D721Med (cell line): Measurements from ENCODE around the gene NCAN.
"Not testable (repeated sequence)": the region's sequence is repeated elsewhere in the genome, so short reads cannot be mapped to it uniquely, and the experiment has no call there.

ENCODE experiments used
- DNase-seq: peaks from one replicate; pipeline ENCODE4 v3.0.0; 2011; ENCODE audit warnings: low spot score; ENCODE audit not compliant: insufficient read length
- FAIRE-seq: peaks from 2 replicates; lab custom pipeline; 2011; peaks lifted over from hg19 to GRCh38; lab: Jason Lieb, UNC
- CTCF ChIP-seq: IDR thresholded peaks from 2 replicates; pipeline ENCODE4 v1.5.1; 2012; ENCODE audit warnings: mild to moderate bottlenecking, control low read depth; ENCODE audit not compliant: insufficient read depth; ENCODE audit errors: missing control alignments

The NCAN gene

GRCh38 chr19:19215792-19216191 is 4.0 kb downstream of the NCAN start:
- DNase-seq (no peak), FAIRE-seq (no peak)
- TF ChIP-seq CTCF = no peak

- TF ChIP-seq CTCF = no peak
- FAIRE-seq (no peak), DNase-seq (no peak)
Measured at GRCh38 chr19:19217099-19217498, 5.3 kb downstream of the NCAN start.

- no peak for DNase-seq
- TF ChIP-seq CTCF = no peak
- FAIRE-seq = no peak
Measured at GRCh38 chr19:19218911-19219310, 7.2 kb downstream of the NCAN start.

GRCh38 chr19:19221000-19221399 is 9.2 kb downstream of the NCAN start:
- not testable (repeated sequence) for DNase-seq, FAIRE-seq

- no peak for TF ChIP-seq CTCF
- DNase-seq (no peak), FAIRE-seq (no peak)
Measured at GRCh38 chr19:19223060-19223459, 11.3 kb downstream of the NCAN start.

GRCh38 chr19:19223636-19224035 is 11.9 kb downstream of the NCAN start:
- FAIRE-seq (no peak), DNase-seq (no peak)
- no peak for TF ChIP-seq CTCF

- no peak for FAIRE-seq
Measured at GRCh38 chr19:19224150-19224851, 12.5 kb downstream of the NCAN start.

More at GRCh38 chr19:19224150-19224851, 12.5 kb downstream of the NCAN start:
- DNase-seq = no peak
- no peak for TF ChIP-seq CTCF
